Measurements from ENCODE around the gene ZXDC.

DNA sequence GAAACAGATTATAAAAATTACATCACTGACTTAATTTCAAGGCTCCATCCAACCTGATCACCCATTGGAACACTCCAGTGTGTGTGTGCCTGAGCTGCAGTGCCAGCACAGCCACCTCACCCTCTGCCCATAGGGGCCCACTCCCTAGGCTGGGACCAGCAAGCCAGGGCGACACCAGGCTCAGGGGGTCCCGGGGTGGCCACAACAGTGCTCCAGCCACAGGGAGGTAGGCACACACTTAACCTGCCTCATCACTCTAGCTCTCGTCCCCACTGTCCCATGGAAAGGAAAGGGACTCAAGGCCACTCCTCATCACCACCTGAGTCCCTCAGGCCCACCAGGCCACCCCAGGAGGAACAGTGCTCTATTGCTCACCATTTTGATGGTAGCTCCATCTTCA lies 24.9 kb downstream of the ZXDC start:
- TF ChIP-seq, protein P1, sequence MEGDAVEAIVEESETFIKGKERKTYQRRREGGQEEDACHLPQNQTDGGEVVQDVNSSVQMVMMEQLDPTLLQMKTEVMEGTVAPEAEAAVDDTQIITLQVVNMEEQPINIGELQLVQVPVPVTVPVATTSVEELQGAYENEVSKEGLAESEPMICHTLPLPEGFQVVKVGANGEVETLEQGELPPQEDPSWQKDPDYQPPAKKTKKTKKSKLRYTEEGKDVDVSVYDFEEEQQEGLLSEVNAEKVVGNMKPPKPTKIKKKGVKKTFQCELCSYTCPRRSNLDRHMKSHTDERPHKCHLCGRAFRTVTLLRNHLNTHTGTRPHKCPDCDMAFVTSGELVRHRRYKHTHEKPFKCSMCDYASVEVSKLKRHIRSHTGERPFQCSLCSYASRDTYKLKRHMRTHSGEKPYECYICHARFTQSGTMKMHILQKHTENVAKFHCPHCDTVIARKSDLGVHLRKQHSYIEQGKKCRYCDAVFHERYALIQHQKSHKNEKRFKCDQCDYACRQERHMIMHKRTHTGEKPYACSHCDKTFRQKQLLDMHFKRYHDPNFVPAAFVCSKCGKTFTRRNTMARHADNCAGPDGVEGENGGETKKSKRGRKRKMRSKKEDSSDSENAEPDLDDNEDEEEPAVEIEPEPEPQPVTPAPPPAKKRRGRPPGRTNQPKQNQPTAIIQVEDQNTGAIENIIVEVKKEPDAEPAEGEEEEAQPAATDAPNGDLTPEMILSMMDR (IDR thresholded peaks at IDR 0.05; ENCODE audit: low read depth, low read length, poor library complexity, severe bottlenecking): no peak
- TF ChIP-seq EZH2phosphoT487 (IDR thresholded peaks at IDR 0.05; ENCODE audit: borderline replicate concordance, low read length): no peak

Data from DOHH2 (cell line).